Choroid plexus epithelial cell (primary cell): ENCODE measurements around the gene FRMD3.

Source experiments
- DNase-seq: peaks from one replicate; pipeline ENCODE4 v3.0.0-alpha.2; 2010; ENCODE audit warnings: low read depth
- H3K4me3 ChIP-seq: 2 replicates; pipeline ENCODE4 v1.5.1; 2011; ENCODE audit warnings: low read depth, mild to moderate bottlenecking, control low read depth, low read length, moderate library complexity
- TF ChIP-seq, protein P1 (sequence below): conservative IDR thresholded peaks from 2 replicates; pipeline ENCODE4 v1.5.1; 2011; ENCODE audit warnings: low read depth, mild to moderate bottlenecking, control low read depth, inconsistent platforms, low read length, moderate library complexity

FRMD3 gene

DNA sequence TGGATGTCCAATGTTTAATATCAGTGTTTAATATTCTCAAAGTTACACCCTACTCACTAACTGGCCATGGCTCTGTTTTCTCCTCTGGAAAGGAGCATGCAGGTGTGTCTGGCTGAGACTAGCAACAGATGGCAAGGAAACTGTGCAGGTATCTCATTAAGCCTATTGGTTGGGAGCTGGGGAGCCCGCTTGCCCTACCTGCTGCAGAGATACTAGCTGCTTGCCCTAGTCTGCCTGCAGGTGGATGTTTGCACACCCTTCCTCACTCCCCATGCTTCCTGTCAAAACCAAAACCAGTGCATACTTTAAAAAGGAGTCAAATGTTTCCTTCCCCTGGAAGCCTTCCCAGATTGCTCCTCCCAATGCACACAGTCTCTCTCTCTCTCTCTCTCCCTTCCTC lies 247.0 kb downstream of the FRMD3 start:
- DNase-seq: no peak
- H3K4me3 ChIP-seq: no peak overlapping the region
- TF ChIP-seq, protein P1, sequence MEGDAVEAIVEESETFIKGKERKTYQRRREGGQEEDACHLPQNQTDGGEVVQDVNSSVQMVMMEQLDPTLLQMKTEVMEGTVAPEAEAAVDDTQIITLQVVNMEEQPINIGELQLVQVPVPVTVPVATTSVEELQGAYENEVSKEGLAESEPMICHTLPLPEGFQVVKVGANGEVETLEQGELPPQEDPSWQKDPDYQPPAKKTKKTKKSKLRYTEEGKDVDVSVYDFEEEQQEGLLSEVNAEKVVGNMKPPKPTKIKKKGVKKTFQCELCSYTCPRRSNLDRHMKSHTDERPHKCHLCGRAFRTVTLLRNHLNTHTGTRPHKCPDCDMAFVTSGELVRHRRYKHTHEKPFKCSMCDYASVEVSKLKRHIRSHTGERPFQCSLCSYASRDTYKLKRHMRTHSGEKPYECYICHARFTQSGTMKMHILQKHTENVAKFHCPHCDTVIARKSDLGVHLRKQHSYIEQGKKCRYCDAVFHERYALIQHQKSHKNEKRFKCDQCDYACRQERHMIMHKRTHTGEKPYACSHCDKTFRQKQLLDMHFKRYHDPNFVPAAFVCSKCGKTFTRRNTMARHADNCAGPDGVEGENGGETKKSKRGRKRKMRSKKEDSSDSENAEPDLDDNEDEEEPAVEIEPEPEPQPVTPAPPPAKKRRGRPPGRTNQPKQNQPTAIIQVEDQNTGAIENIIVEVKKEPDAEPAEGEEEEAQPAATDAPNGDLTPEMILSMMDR: no peak

DNA sequence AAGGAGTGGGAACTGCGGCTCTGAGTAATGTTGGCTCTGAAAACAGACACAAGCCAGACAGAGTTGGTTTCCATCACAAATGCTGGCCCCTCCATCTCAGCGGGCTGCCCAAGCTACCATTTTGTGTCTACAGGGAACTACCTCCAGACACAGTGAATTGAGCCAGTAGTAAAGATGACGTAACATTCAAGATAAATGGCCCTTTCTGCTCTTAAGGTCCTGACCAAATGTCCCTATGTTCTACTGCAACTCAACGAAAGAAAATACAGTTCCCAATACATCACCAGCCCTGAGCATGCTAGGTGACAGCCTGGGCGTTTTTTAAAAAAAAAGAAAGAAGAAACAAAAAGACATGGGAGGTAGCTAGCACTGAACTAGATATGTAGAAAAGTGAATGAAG lies 247.5 kb downstream of the FRMD3 start:
- H3K4me3 ChIP-seq: no peak overlapping the region
- DNase-seq: no peak
- TF ChIP-seq, protein P1: no peak

DNA sequence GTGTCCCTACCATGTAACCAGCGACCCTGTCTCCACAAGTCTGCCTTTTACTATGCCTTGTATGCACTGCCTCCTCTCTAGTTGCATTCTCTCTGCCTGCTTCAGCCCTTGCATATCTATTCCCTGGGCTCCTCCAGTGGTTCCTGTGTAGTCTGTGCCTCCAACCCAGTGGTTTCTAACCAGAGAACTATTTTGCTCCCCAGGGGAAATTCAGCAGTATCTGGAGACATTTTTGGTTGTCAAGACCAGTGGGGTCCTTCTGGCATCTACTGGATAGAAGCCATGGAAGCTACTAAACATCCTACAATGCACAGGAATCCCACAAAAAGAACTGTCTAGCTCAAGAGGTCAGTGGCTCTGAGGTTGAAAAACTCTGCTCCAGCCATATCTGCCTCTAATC lies 251.2 kb downstream of the FRMD3 start:
- no peak for DNase-seq
- TF ChIP-seq, protein P1: no peak

DNA sequence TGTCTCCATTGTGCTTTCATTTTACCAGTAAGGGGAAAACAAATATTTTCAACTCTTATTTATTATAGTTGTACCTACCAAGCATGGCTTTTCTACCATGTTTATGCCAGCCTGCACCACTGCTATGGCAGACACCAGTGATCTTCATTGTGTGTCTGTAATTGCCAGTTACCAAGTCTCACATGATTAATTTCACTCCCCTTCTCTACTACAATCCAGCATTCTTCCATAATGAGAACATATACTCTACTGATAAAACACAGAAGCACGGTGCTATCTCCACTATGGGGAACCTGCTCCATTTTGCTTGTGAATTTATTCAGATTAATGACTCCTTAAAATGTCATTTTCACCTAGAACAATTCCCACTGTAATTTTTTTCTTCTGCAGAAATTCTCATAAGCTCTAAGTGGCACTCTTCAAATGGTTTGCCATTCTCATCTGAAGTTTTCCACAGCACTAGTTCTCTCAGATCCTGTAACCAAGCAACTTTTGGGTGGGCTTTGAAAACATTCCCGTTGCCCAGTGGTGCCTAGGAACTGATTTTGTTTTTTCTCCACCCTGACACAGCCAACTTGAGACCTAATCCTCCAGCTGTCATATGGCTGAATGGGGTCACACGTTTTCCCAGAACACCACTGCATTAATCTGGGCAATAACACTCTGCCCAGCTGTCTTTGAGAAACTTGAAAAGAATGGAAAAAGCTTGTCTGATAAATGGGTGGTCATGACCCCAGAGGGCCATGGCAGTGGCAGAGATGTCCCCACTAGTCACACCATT lies 252.6 kb downstream of the FRMD3 start:
- TF ChIP-seq, protein P1: no peak
- DNase-seq: no peak
- no peak overlapping the region for H3K4me3 ChIP-seq

More for the DNA sequence above, 251.2 kb downstream of the FRMD3 start:
- no peak overlapping the region for H3K4me3 ChIP-seq

DNA sequence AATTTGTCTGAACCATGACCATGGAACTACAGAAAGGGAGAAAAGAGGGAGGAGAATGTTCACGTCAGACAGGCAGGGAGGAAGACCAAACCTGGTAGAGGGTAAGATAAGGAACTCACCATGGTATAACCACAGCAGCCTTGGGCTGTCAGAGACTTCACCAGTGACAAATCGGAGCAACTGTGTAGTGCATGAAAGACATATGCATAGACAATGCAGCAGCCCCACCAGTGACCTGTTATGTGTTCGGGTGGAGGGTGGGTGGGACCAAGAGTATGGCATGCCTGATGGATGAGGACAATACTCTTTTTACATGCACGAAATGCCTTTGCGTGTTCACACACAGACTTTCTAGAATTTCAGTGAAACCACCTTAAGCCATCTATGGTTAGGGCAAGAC lies 253.5 kb downstream of the FRMD3 start:
- no peak for DNase-seq
- TF ChIP-seq, protein P1: no peak
- no peak overlapping the region for H3K4me3 ChIP-seq

DNA sequence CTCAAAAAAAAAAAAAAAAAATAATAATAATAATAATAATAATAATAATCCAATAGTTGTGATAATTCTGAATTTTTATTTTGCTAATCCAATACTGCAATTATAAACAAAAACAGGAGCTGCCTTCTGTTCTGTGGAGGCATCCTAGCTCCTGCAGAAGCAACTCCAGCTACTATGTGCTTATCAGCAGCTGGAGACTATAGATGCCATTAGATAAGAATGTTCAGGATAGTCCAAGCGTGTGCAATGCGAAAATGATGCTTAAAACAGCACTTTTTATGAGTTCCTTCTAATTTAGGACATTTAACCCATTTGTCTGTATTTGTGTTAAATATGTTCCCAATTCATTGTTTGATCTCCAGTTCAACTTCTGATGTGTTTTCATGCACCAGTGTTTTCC lies 254.7 kb downstream of the FRMD3 start:
- H3K4me3 ChIP-seq: no peak overlapping the region
- DNase-seq: no peak
- TF ChIP-seq, protein P1: no peak
